GM18511 (cell line): Measurements from ENCODE around the gene RNF121.
"Not testable (repeated sequence)": the region's sequence is repeated elsewhere in the genome, so short reads cannot be mapped to it uniquely, and the experiment has no call there.

Source experiments
- ATAC-seq: cut with Tn5 transposase; IDR thresholded peaks from one replicate; pipeline ENCODE4 v1.9.1; 2021; ENCODE audit warnings: mild to moderate bottlenecking, moderate library complexity; ENCODE audit not compliant: unreplicated experiment

RNF121 gene

GRCh38 chr11:71928737-71929443, at the start of gene RNF121:
TSS of gene RNF121 (plus strand) at chr11:71929046. CDS start at chr11:71929062, 16 bp downstream.
- peak; percentile 81 for ATAC-seq

- ATAC-seq: not testable (repeated sequence)
These were observed 43.0 kb upstream of the RNF121 start for GRCh38 chr11:71885806-71886205.

- ATAC-seq: not testable (repeated sequence)
These were observed 40.4 kb upstream of the RNF121 start for GRCh38 chr11:71888335-71889010.

GRCh38 chr11:71889181-71889872, 39.5 kb upstream of the RNF121 start:
- not testable (repeated sequence) for ATAC-seq

GRCh38 chr11:71895961-71896360, 32.9 kb upstream of the RNF121 start:
- no peak for ATAC-seq

- ATAC-seq: not testable (repeated sequence)
These were observed 27.7 kb upstream of the RNF121 start for GRCh38 chr11:71901137-71901536.

- no peak for ATAC-seq
These were observed 20.6 kb upstream of the RNF121 start for GRCh38 chr11:71908218-71908617.

GRCh38 chr11:71910775-71911174, 18.1 kb upstream of the RNF121 start:
- ATAC-seq: not testable (repeated sequence)

- not testable (repeated sequence) for ATAC-seq
These were observed 17.4 kb upstream of the RNF121 start for GRCh38 chr11:71911321-71911985.

- ATAC-seq: not testable (repeated sequence)
These were observed 16.9 kb upstream of the RNF121 start for GRCh38 chr11:71911986-71912340.

- ATAC-seq: no peak
These were observed 14.9 kb upstream of the RNF121 start for GRCh38 chr11:71913756-71914526.

- ATAC-seq: no peak
These were observed 14.1 kb upstream of the RNF121 start for GRCh38 chr11:71914617-71915189.

GRCh38 chr11:71917646-71918140, 11.2 kb upstream of the RNF121 start:
- ATAC-seq: no peak

- peak; percentile 79 for ATAC-seq
These were observed 768 bp upstream of the RNF121 start, which contains the start of gene XNDC1N for GRCh38 chr11:71927820-71928736. TSS of gene XNDC1N (minus strand) at chr11:71928594. CDS start at chr11:71923353, 5,241 bp downstream.

- ATAC-seq: no peak
These were observed 645 bp downstream of the RNF121 start for GRCh38 chr11:71929491-71929890.

- ATAC-seq: no peak
These were observed 1.9 kb downstream of the RNF121 start for GRCh38 chr11:71930556-71931244.

- no peak for ATAC-seq
These were observed 2.4 kb downstream of the RNF121 start for GRCh38 chr11:71931245-71931602.
